Peyer's patch (tissue), 4 donors: Measurements from ENCODE around the gene HIBCH.

Source experiments
- CTCF ChIP-seq, 6 experiments: fragments of 450-650 bp in 4 of 6; fragments of 200-600 bp in 2 of 6; sonication (generic) in 1 of 6; IDR thresholded peaks; one replicate each; pipeline ENCODE4 v1.5.1; 2017 to 2019; ENCODE audit warnings: antibody characterized with exemption in 6 of 6, mild to moderate bottlenecking in 3 of 6, moderate library complexity in 1 of 6
- POLR2A ChIP-seq, 2 donors: fragments of 450-650 bp; IDR thresholded peaks; one replicate each; pipeline ENCODE4 v1.5.1; 2017; ENCODE audit warnings: antibody characterized with exemption in 2 of 2, mild to moderate bottlenecking in 2 of 2, moderate library complexity in 2 of 2

- TF ChIP-seq CTCF (IDR thresholded peaks at IDR 0.05): no peak
- TF ChIP-seq POLR2A (IDR thresholded peaks at IDR 0.05): no peak
Observed at GRCh38 chr2:190353537-190353899, 33.9 kb upstream of the HIBCH start.
